GM21717 (cell line): Measurements from ENCODE around the gene CLEC20A.

ENCODE experiments used
- ATAC-seq: cut with Tn5 transposase; IDR thresholded peaks from one replicate; pipeline ENCODE4 v1.9.1; 2021; ENCODE audit warnings: mild to moderate bottlenecking, moderate library complexity; ENCODE audit not compliant: unreplicated experiment

Gene CLEC20A

GRCh38 chr1:178496410-178497135 lies at the start of gene CLEC20A:
CLEC20A (minus strand) TSS chr1:178496964; CDS start chr1:178496939, 25 bp downstream.
- ATAC-seq = no peak

- no peak for ATAC-seq
These were observed 47.8 kb upstream of the CLEC20A start for GRCh38 chr1:178544531-178544930.

- ATAC-seq = peak; percentile 35
These were observed 46.5 kb upstream of the CLEC20A start for GRCh38 chr1:178543290-178543607.

- peak; percentile 67 for ATAC-seq
These were observed 46.0 kb upstream of the CLEC20A start for GRCh38 chr1:178542554-178543289.

GRCh38 chr1:178541829-178542553 lies 45.2 kb upstream of the CLEC20A start:
- peak; percentile 59 for ATAC-seq

GRCh38 chr1:178541379-178541778 lies 44.6 kb upstream of the CLEC20A start:
- ATAC-seq = no peak

GRCh38 chr1:178540646-178541045 lies 43.9 kb upstream of the CLEC20A start:
- no peak for ATAC-seq

GRCh38 chr1:178540204-178540603 lies 43.4 kb upstream of the CLEC20A start:
- ATAC-seq = no peak

- ATAC-seq = no peak
These were observed 42.5 kb upstream of the CLEC20A start for GRCh38 chr1:178539291-178539690.

GRCh38 chr1:178538192-178538916 lies 41.6 kb upstream of the CLEC20A start:
- ATAC-seq = no peak

- ATAC-seq = no peak
These were observed 40.8 kb upstream of the CLEC20A start for GRCh38 chr1:178537382-178538090.

- ATAC-seq = no peak
These were observed 40.1 kb upstream of the CLEC20A start for GRCh38 chr1:178536844-178537371.

- no peak for ATAC-seq
These were observed 39.6 kb upstream of the CLEC20A start for GRCh38 chr1:178536329-178536728.

- ATAC-seq = no peak
These were observed 37.5 kb upstream of the CLEC20A start for GRCh38 chr1:178534137-178534868.

- no peak for ATAC-seq
These were observed 36.6 kb upstream of the CLEC20A start for GRCh38 chr1:178533121-178533946.

GRCh38 chr1:178532392-178532791 lies 35.6 kb upstream of the CLEC20A start:
- ATAC-seq = peak; percentile 76

- no peak for ATAC-seq
These were observed 35.1 kb upstream of the CLEC20A start for GRCh38 chr1:178531887-178532286.

GRCh38 chr1:178530502-178530901 lies 33.7 kb upstream of the CLEC20A start:
- ATAC-seq = no peak

GRCh38 chr1:178530037-178530402 lies 33.3 kb upstream of the CLEC20A start:
- no peak for ATAC-seq
